ENCODE data around the gene PGM2L1. TPM values are rescaled to one million over a fixed set of nuclear protein-coding genes. Genes with fewer than 3 reads are reported as not detected.

PGM2L1 gene
- total RNA-seq, 3 donors from 2014 or later (not counting 1 experiment from before 2014, with no cell fraction given): 4.4 to 8.0 (median 6.6) TPM

DNA sequence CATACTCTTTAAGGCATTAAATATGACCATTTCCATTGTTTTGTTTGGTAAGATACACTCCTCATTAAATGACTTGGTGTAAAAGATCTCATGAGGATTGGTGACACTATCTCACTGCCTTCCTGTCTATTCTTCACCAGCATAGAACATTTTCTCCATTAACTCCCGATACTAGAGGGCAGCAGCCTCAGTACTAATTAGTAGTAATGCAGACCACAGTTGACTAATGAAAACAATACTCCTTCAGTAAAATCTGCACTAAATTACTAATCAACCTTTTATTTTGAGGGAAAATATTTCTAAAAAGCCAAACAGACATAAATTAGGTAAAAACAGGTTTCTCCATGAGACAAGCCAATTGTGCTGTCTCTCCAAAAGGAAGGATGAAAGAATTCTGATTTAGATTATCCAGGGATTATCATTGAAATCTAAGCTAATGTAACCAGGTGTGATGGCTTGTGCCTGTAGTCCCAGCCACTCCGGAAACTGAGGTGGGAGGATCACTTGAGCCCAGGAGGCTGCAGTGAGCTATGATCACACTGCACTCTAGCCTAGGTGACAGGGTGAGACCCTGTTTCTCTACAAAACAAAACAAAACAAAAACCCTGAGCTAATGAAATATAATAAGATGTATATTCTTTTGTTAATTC lies 9.4 kb downstream of the PGM2L1 start:
- no peak overlapping the region for H3K27ac Mint-ChIP-seq
- Histone ChIP-seq H3K9me3 (ENCODE audit: control insufficient read depth, insufficient read depth, low read length) (no peaks in the 10 kb centered on the region), H3K27ac (ENCODE audit: low read length) (no peak overlapping the region), H3K4me3 (ENCODE audit: low read length) (no peak overlapping the region), H3K36me3 (ENCODE audit: control insufficient read depth, insufficient read depth, low read length) (no peaks in the 10 kb centered on the region), H3K4me1 (ENCODE audit: control insufficient read depth, insufficient read depth, low read length) (no peaks in the 10 kb centered on the region), H3K27me3 (ENCODE audit: control insufficient read depth, insufficient read depth, low read length) (no peaks in the 10 kb centered on the region)
- ATAC-seq (peak; percentile 88 to 89 (median 89)), DNase-seq (peak in 1 of 2 donors; percentile 84)
- H3K4me1 Mint-ChIP-seq: no peaks in the 10 kb centered on the region
- H3K4me3 Mint-ChIP-seq: no peak overlapping the region
- intact Hi-C loops (cut with micrococcal nuclease): loop anchor here (1.0 to 5.0 kb wide), 2 partner anchors 60 to 183 kb away; no protein-coding TSS in a partner anchor
- H3K27me3 Mint-ChIP-seq (ENCODE audit: low read depth in 2 of 2): no peaks in the 10 kb centered on the region
- WGBS (ENCODE audit: insufficient coverage): 0% methylated on average over 2 of the region's 2 CpGs
- no peaks in the 10 kb centered on the region for H3K9me3 Mint-ChIP-seq
- TF ChIP-seq, protein P1, sequence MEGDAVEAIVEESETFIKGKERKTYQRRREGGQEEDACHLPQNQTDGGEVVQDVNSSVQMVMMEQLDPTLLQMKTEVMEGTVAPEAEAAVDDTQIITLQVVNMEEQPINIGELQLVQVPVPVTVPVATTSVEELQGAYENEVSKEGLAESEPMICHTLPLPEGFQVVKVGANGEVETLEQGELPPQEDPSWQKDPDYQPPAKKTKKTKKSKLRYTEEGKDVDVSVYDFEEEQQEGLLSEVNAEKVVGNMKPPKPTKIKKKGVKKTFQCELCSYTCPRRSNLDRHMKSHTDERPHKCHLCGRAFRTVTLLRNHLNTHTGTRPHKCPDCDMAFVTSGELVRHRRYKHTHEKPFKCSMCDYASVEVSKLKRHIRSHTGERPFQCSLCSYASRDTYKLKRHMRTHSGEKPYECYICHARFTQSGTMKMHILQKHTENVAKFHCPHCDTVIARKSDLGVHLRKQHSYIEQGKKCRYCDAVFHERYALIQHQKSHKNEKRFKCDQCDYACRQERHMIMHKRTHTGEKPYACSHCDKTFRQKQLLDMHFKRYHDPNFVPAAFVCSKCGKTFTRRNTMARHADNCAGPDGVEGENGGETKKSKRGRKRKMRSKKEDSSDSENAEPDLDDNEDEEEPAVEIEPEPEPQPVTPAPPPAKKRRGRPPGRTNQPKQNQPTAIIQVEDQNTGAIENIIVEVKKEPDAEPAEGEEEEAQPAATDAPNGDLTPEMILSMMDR (IDR thresholded peaks at IDR 0.05): peak; percentile 82
- no peaks in the 10 kb centered on the region for H3K36me3 Mint-ChIP-seq

- Mint-ChIP-seq H3K27me3 (ENCODE audit: low read depth in 2 of 2) (no peaks in the 10 kb centered on the region), H3K4me1 (no peaks in the 10 kb centered on the region), H3K9me3 (no peaks in the 10 kb centered on the region), H3K36me3 (no peaks in the 10 kb centered on the region), H3K4me3 (no peak overlapping the region), H3K27ac (no peak overlapping the region)
- TF ChIP-seq, protein P1 (IDR thresholded peaks at IDR 0.05): no peak
- Histone ChIP-seq H3K4me1 (ENCODE audit: control insufficient read depth, insufficient read depth, low read length) (no peaks in the 10 kb centered on the region), H3K27ac (ENCODE audit: low read length) (no peak overlapping the region), H3K9me3 (ENCODE audit: control insufficient read depth, insufficient read depth, low read length) (no peaks in the 10 kb centered on the region), H3K4me3 (ENCODE audit: low read length) (no peak overlapping the region), H3K36me3 (ENCODE audit: control insufficient read depth, insufficient read depth, low read length) (no peaks in the 10 kb centered on the region), H3K27me3 (ENCODE audit: control insufficient read depth, insufficient read depth, low read length) (no peaks in the 10 kb centered on the region)
- intact Hi-C loops (cut with micrococcal nuclease): loop anchor here (5.0 kb wide), 1 partner anchor 188 kb away; no protein-coding TSS in a partner anchor
- no peak for DNase-seq
- no peak for ATAC-seq
- 98% methylated on average over 3 of the region's 3 CpGs for WGBS (ENCODE audit: insufficient coverage)
Measured at GRCh38 chr11:74384641-74385040, 13.6 kb downstream of the PGM2L1 start.

DNA sequence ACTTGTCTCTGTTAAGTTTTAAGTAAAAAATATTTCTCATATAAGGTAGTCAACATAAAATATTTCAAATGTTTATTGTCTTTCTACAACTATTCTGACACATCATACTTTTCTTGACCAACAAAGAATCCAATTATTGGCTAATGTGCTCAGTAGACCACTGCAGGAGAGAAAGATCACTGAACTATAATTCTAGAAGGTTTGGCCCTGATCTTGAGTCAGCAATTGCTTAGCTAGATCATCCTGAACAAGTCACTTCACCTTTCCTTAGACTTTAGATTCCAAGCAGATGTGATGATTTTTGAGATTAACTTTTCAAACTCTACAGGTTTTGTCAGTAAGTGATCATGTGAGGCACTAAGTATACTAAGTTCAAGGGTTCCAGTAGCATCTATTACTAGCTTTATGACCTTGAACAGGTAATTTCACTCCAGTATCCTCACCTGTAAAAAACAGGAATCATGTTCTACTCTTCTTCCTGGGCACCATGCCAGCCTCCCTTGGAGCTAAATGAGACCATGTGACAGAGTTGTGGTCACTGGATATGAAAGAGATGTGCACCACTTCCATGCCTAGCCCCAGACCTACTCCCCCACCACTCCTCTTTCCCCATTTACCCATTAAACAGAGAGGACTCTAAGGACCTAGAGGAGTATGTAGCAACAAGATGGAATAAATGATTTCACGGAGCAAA lies 17.3 kb downstream of the PGM2L1 start:
- Histone ChIP-seq H3K9me3 (ENCODE audit: control insufficient read depth, insufficient read depth, low read length) (no peaks in the 10 kb centered on the region), H3K27me3 (ENCODE audit: control insufficient read depth, insufficient read depth, low read length) (no peaks in the 10 kb centered on the region), H3K27ac (ENCODE audit: low read length) (no peak overlapping the region), H3K4me3 (ENCODE audit: low read length) (no peak overlapping the region), H3K4me1 (ENCODE audit: control insufficient read depth, insufficient read depth, low read length) (no peaks in the 10 kb centered on the region), H3K36me3 (ENCODE audit: control insufficient read depth, insufficient read depth, low read length) (no peaks in the 10 kb centered on the region)
- WGBS (ENCODE audit: insufficient coverage): no CpG with 5 or more reads among the region's 1 CpG
- intact Hi-C loops (cut with micrococcal nuclease): no loop called here
- no peaks in the 10 kb centered on the region for H3K27me3 Mint-ChIP-seq (ENCODE audit: low read depth in 2 of 2)
- no peaks in the 10 kb centered on the region for H3K9me3 Mint-ChIP-seq
- no peaks in the 10 kb centered on the region for H3K4me1 Mint-ChIP-seq
- H3K36me3 Mint-ChIP-seq: no peaks in the 10 kb centered on the region
- H3K27ac Mint-ChIP-seq: no peak overlapping the region
- DNase-seq: no peak
- H3K4me3 Mint-ChIP-seq: no peak overlapping the region
- TF ChIP-seq, protein P1 (IDR thresholded peaks at IDR 0.05): no peak
- no peak for ATAC-seq

Data from natural killer cell (primary cell).